Sigmoid colon (tissue), 4 donors: ENCODE data around the gene CNTLN.

Experiments
- EP300 ChIP-seq, 4 donors: sonication (generic); formaldehyde crosslinking; IDR thresholded peaks; one replicate each; pipeline ENCODE4 v1.6.1; 2017; ENCODE audit warnings: antibody characterized with exemption in 4 of 4
- POLR2A ChIP-seq, 2 donors: fragments of 450-650 bp; IDR thresholded peaks; one replicate each; pipeline ENCODE4 v1.6.1; 2016; ENCODE audit warnings: antibody characterized with exemption in 2 of 2, mild to moderate bottlenecking in 2 of 2, moderate library complexity in 2 of 2
- POLR2AphosphoS5 ChIP-seq, 4 donors: sonication (generic); formaldehyde crosslinking; IDR thresholded peaks; one replicate each; pipeline ENCODE4 v1.6.1; 2017; ENCODE audit warnings: antibody characterized with exemption in 4 of 4
- TF ChIP-seq, protein P1 (sequence below), 4 experiments: fragments of 450-650 bp in 3 of 4; fragments of 200-600 bp in 1 of 4; IDR thresholded peaks; one replicate each; pipeline ENCODE4 v1.5.1; 2016 to 2019; ENCODE audit warnings: antibody characterized with exemption in 4 of 4, mild to moderate bottlenecking in 3 of 4, moderate library complexity in 2 of 4

- no peak for TF ChIP-seq EP300 (IDR thresholded peaks at IDR 0.05)
- no peak for TF ChIP-seq POLR2A (IDR thresholded peaks at IDR 0.05)
- TF ChIP-seq, protein P1, sequence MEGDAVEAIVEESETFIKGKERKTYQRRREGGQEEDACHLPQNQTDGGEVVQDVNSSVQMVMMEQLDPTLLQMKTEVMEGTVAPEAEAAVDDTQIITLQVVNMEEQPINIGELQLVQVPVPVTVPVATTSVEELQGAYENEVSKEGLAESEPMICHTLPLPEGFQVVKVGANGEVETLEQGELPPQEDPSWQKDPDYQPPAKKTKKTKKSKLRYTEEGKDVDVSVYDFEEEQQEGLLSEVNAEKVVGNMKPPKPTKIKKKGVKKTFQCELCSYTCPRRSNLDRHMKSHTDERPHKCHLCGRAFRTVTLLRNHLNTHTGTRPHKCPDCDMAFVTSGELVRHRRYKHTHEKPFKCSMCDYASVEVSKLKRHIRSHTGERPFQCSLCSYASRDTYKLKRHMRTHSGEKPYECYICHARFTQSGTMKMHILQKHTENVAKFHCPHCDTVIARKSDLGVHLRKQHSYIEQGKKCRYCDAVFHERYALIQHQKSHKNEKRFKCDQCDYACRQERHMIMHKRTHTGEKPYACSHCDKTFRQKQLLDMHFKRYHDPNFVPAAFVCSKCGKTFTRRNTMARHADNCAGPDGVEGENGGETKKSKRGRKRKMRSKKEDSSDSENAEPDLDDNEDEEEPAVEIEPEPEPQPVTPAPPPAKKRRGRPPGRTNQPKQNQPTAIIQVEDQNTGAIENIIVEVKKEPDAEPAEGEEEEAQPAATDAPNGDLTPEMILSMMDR (IDR thresholded peaks at IDR 0.05): no peak
- TF ChIP-seq POLR2AphosphoS5 (IDR thresholded peaks at IDR 0.05): no peak
Measured at GRCh38 chr9:17470036-17470813, 335.4 kb downstream of the CNTLN start.
